GM21786 (cell line): ENCODE results near the gene CCNL2.
A peak's percentile ranks its signal among the peaks of the same experiment; 100 is the strongest.

Experiments
- ATAC-seq: cut with Tn5 transposase; IDR thresholded peaks from one replicate; pipeline ENCODE4 v1.9.1; 2021; ENCODE audit not compliant: unreplicated experiment

The CCNL2 gene

GRCh38 chr1:1358433-1359271 is 40.5 kb downstream of the CCNL2 start, which contains the start of gene MXRA8:
TSS of gene MXRA8 (minus strand) at chr1:1358555. CDS start at chr1:1358504, 51 bp downstream.
- ATAC-seq, result no peak

GRCh38 chr1:1357871-1358432 is 41.2 kb downstream of the CCNL2 start:
- no peak for ATAC-seq

GRCh38 chr1:1356796-1357401 is 42.2 kb downstream of the CCNL2 start:
- no peak for ATAC-seq

- ATAC-seq, result no peak
Observed at GRCh38 chr1:1356166-1356795, 42.9 kb downstream of the CCNL2 start.

GRCh38 chr1:1355416-1355815 is 43.7 kb downstream of the CCNL2 start:
- ATAC-seq, result no peak

- no peak for ATAC-seq
Observed at GRCh38 chr1:1354271-1355247, 44.6 kb downstream of the CCNL2 start.

GRCh38 chr1:1353389-1354151 is 45.6 kb downstream of the CCNL2 start:
- no peak for ATAC-seq

- ATAC-seq, result no peak
Observed at GRCh38 chr1:1352786-1353388, 46.2 kb downstream of the CCNL2 start.

- ATAC-seq, result no peak
Observed at GRCh38 chr1:1351511-1352427, 47.4 kb downstream of the CCNL2 start.

- ATAC-seq, result peak; percentile 38
Observed at GRCh38 chr1:1349256-1350012, 49.7 kb downstream of the CCNL2 start, which contains the start of gene DVL1. TSS of gene DVL1 (minus strand) at chr1:1349418. CDS start at chr1:1349065, 353 bp downstream.

GRCh38 chr1:1348420-1349255 is 50.5 kb downstream of the CCNL2 start:
- peak; percentile 22 for ATAC-seq

- ATAC-seq, result no peak
Observed at GRCh38 chr1:1347663-1348419, 51.3 kb downstream of the CCNL2 start.

- no peak for ATAC-seq
Observed at GRCh38 chr1:1347026-1347595, 52.0 kb downstream of the CCNL2 start.

GRCh38 chr1:1346501-1346890 is 52.6 kb downstream of the CCNL2 start:
- ATAC-seq, result no peak

GRCh38 chr1:1345860-1346500 is 53.2 kb downstream of the CCNL2 start:
- no peak for ATAC-seq
